Measurements from ENCODE around the gene KCNT2. TPM values are rescaled to one million over a fixed set of nuclear protein-coding genes. Genes with fewer than 3 reads are reported as not detected.

KCNT2 gene
- total and polyA plus RNA-seq, 10 of the 15 experiments (the other 5 are each of a cell fraction or from before 2014, with no cell fraction given): not detected

GRCh38 chr1:196423612-196424011 is 184.6 kb downstream of the KCNT2 start (continued):
- TF ChIP-seq CBFB (IDR thresholded peaks at IDR 0.05; ENCODE audit: low read depth) (no peak), NR2C1 (IDR thresholded peaks at IDR 0.05) (no peak), RB1 (IDR thresholded peaks at IDR 0.05; ENCODE audit: borderline replicate concordance) (no peak), ATF3 (IDR thresholded peaks at IDR 0.05; ENCODE audit: borderline replicate concordance, extremely low read depth, low read depth, low read length) (no peak), RAD21 (IDR thresholded peaks at IDR 0.05; ENCODE audit: insufficient read depth, low read depth, low read length) (no peak), YBX1 (IDR thresholded peaks at IDR 0.05) (no peak), NRF1 (conservative IDR thresholded peaks at IDR 0.05; ENCODE audit: low read depth, low read length) (no peak), ZNF622 (IDR thresholded peaks at IDR 0.05) (no peak), HSF1 (IDR thresholded peaks at IDR 0.05; ENCODE audit: low read depth, low read length) (no peak), RAD51 (IDR thresholded peaks at IDR 0.05) (no peak), NFXL1 (IDR thresholded peaks at IDR 0.05; ENCODE audit: borderline replicate concordance) (no peak), STAT3 (IDR thresholded peaks at IDR 0.05; ENCODE audit: low read depth, low read length) (no peak), ETV6 (conservative IDR thresholded peaks at IDR 0.05 in 1 of 2, IDR thresholded peaks at IDR 0.05 in 1 of 2; ENCODE audit: borderline replicate concordance in 1 of 2, low read depth in 1 of 2) (no peak), E2F8 (IDR thresholded peaks at IDR 0.05; ENCODE audit: low read depth, partially characterized antibody) (no peak)

All from GM12878 (cell line).